ENCODE data around the gene HILPDA.
"Not testable (repeated sequence)": the region's sequence is repeated elsewhere in the genome, so short reads cannot be mapped to it uniquely, and the experiment has no call there.

GRCh38 chr7:128507321-128507993, 51.8 kb downstream of the HILPDA start:
- not testable (repeated sequence) for TF ChIP-seq GATA2 (IDR thresholded peaks at IDR 0.05; ENCODE audit: insufficient read depth, insufficient read length, low read depth, low read length); POLR2A (IDR thresholded peaks at IDR 0.05; ENCODE audit: low read depth, low read length); CTCF (IDR thresholded peaks at IDR 0.05; ENCODE audit: extremely low read depth in 1 of 2, insufficient read depth in 1 of 2, low read depth in 1 of 2, low read length in 2 of 2); POLR2AphosphoS5 (IDR thresholded peaks at IDR 0.05; ENCODE audit: insufficient read depth, low read depth, low read length)

All from endothelial cell of umbilical vein (primary cell).